IPS-20b (cell line): ENCODE measurements around the gene REXO4.
"Not testable (repeated sequence)": the region's sequence is repeated elsewhere in the genome, so short reads cannot be mapped to it uniquely, and the experiment has no call there.

Experiments used
- H3K27ac ChIP-seq: one replicate; pipeline ENCODE4 v1.5.1; 2013; ENCODE audit warnings: low read length
- H3K27me3 ChIP-seq: 2 replicates; pipeline ENCODE4 v1.6.1; 2013; ENCODE audit warnings: mild to moderate bottlenecking, low read length, inconsistent platforms; ENCODE audit not compliant: insufficient read depth
- H3K36me3 ChIP-seq: 2 replicates; pipeline ENCODE4 v1.6.1; 2013; ENCODE audit warnings: low read depth, mild to moderate bottlenecking, inconsistent platforms, low read length, moderate library complexity; ENCODE audit not compliant: insufficient read depth
- H3K4me1 ChIP-seq: 2 replicates; pipeline ENCODE4 v1.6.1; 2013; ENCODE audit warnings: mild to moderate bottlenecking, control low read depth, inconsistent platforms, low read length, moderate library complexity; ENCODE audit not compliant: insufficient read depth
- H3K4me3 ChIP-seq: 2 replicates; pipeline ENCODE4 v1.5.1; 2013; ENCODE audit warnings: mild to moderate bottlenecking, low read length, inconsistent platforms
- H3K9ac ChIP-seq: 2 replicates; pipeline ENCODE4 v1.6.1; 2013; ENCODE audit warnings: low read depth, mild to moderate bottlenecking, inconsistent platforms, low read length, moderate library complexity
- H3K9me3 ChIP-seq: 2 replicates; pipeline ENCODE4 v1.6.1; 2013; ENCODE audit warnings: mild to moderate bottlenecking, low read depth, low read length, inconsistent platforms; ENCODE audit not compliant: insufficient read depth

Gene REXO4

DNA sequence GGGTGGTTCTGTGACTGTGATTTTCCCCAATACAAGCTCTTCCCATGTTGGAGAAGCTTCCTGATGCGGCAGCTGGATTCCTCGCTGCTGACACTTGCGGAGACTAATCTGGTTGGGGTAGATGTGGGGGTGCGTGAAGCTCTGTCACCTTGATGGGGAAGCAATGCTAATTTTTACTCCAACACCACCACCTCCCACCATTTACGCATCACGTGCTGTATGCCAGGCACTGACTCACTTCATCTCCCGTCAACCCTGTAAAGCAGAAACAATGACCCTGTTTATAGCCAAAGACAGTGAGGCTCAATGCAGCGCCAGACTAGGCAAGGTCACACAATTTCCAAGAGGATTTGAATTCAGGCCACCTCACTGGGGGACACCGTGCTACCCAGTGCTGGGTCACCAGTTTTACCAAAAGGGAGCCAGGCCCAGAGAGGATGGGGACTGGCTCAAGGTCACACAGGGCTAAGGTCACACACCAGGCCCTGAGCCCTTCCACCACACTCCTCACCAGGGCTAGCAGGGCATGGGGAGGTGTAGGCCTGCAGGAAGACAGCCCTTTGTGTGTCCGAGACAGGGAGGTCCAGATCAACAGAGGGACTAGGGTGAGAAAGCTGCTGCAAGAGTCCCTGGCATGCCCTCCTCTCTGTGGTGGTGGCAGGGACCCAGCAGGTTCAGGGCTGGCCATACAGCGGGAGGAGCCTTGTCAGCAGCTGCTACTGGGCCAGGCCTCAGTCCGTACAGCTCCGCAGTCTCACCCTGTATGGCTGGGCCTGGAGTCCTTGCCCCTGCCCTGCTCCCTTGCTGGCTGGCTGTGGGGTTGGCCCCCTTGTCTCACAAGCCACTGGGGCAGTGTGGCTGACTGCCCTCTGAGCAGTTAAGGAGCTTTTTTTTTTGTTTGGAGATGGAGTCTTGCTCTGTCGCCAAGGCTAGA is 38.4 kb downstream of the REXO4 start:
- Histone ChIP-seq H3K9me3 (no peaks in the 10 kb centered on the region), H3K27ac (no peak overlapping the region), H3K4me3 (no peak overlapping the region), H3K9ac (no peak overlapping the region), H3K27me3 (peaks cover 11% of the 10 kb centered on the region), H3K4me1 (peaks cover 4% of the 10 kb centered on the region; the same call in 1 of the 2 replicates), H3K36me3 (no peaks in the 10 kb centered on the region)

DNA sequence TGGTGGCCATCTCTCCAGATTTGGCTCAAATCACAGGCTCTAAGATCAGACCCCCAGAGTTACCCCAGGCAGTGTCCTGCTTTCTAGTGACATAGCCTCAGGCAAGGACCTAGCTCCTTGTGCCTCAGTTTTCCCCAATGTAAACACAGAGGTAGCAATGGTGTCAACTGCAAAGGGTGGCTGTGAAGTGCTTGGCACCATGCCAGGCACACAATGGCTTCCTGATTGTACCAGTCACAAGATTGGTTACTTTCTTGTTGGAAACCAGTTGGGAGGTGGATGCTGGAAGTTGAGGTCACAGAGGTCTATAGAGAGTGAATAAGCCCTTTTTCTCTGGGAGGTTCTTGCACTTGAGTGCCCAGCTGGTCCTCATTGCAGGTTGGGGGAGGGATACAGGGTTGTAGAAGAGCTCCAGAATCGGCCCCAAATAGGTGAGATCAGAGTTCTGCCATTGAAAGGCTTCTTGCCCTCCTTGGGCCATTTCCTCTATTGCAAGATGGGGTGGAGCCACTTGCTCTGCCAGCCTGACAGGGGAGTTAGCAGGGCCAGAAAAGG is 39.3 kb downstream of the REXO4 start:
- no peak overlapping the region for H3K27ac ChIP-seq
- H3K9me3 ChIP-seq = no peaks in the 10 kb centered on the region
- peaks cover 11% of the 10 kb centered on the region for H3K27me3 ChIP-seq
- peaks cover 4% of the 10 kb centered on the region; the same call in 1 of the 2 replicates for H3K4me1 ChIP-seq
- no peaks in the 10 kb centered on the region; the same call in 1 of the 2 replicates for H3K36me3 ChIP-seq
- no peak overlapping the region for H3K9ac ChIP-seq
- no peak overlapping the region for H3K4me3 ChIP-seq

DNA sequence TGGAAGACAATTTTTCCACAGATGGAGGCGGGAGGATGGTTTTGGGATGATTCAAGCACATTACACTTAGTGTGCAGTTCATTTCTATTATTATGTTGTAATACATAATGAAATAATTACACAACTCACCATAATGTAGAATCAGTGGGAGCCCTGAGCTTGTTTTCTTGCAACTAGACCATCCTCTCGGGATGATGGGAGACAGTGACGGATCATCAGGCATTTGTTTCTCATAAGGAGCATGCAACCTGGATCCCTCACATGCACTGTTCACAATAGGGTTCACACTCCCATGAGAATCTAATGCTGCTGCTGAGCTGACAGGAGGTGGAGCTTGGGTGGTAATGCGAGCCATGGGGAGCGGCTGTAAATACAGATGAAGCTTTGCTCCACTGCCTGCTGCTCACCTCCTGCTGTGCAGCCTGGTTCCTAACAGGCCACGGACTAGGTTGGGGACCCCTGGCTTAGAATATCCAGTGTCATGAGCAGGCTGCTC is 40.0 kb downstream of the REXO4 start:
- no peaks in the 10 kb centered on the region for H3K9me3 ChIP-seq
- H3K4me1 ChIP-seq = peaks cover 4% of the 10 kb centered on the region
- peaks cover 7% of the 10 kb centered on the region for H3K36me3 ChIP-seq
- H3K9ac ChIP-seq = no peak overlapping the region
- no peak overlapping the region for H3K27ac ChIP-seq
- no peak overlapping the region for H3K4me3 ChIP-seq
- peaks cover 11% of the 10 kb centered on the region for H3K27me3 ChIP-seq

DNA sequence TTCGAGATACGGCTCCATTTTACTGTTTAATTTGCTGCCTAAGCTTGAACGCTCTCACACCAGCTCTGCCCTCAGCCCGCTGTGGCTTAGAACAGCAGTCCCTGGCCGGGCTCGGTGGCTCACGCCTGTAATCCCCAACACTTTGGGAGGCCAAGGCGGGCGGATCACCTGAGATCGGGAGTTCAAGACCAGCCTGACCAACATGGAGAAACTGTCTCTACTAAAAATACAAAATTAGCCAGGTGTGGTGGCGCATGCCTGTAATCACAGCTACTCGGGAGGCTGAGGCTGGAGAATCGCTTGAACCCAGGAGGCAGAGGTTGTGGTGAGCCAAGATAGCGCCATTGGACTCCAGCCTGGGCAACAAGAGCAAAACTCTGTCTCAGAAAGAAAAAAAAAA is 40.5 kb downstream of the REXO4 start:
- Histone ChIP-seq H3K27me3 (peaks cover 11% of the 10 kb centered on the region), H3K36me3 (peaks cover 12% of the 10 kb centered on the region)
- H3K27ac ChIP-seq, H3K4me3 ChIP-seq, H3K9ac ChIP-seq, H3K9me3 ChIP-seq, H3K4me1 ChIP-seq: not testable (repeated sequence)

DNA sequence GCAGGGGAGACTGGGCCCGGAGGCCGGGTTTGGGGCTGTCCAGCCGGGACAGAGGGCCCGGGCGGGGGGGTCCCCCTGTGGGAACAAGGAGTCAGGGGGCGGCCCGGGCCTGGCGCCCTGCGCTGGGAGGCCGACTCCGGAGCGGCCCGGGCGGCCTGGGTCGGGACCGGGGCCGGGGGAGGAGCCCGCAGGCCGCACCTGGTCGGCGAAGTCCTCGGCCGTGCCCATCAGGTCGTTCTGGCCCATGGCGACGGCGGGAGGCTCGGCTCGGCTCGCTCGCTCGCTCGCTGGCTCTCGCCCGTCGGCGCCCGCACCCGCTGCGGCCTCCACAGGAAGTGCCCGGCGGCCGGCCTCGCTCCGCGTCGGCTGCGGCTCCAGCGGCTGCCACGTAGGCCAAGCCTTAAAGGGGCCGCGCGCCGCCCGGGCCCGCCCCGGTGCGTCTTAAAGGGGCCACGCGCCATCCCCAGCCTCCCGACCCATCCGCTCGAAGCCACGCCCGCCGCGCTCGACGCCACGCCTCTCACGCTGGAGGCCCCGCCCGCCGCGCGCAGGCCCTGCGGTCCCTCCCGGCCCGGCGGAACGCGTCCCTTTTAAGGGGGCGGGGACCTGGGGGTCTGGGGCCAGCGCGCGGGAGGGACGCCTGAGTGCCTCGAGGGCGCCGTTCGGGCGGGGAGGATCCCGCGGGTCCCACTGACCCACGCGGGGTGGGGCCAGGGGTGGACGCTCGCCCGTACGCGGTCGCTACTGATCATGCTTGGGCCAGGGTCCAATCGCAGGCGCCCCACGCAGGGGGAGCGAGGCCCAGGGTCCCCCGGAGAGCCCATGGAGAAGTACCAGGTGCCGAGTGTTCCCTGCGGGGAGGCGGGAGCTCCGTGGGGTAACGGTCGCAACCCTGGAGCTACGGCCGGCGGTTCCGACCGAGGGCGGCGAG is 41.8 kb downstream of the REXO4 start, which contains the start of the genes STKLD1 and SURF4:
TSS of gene STKLD1 (plus strand) at position 643 of the 931 bp plus-strand sequence. CDS start at position 751, 108 bp downstream.
TSS of gene SURF4 (minus strand) at position 337 of the 931 bp plus-strand sequence. CDS start at position 246, 91 bp downstream.
- H3K4me3 ChIP-seq = peak within 1 kb of the TSS; percentile 90
- no peaks in the 10 kb centered on the region for H3K9me3 ChIP-seq
- H3K9ac ChIP-seq = peak within 1 kb of the TSS; percentile 77
- H3K36me3 ChIP-seq = peaks cover 22% of the 10 kb centered on the region
- peaks cover 11% of the 10 kb centered on the region for H3K27me3 ChIP-seq
- H3K4me1 ChIP-seq = peaks cover 4% of the 10 kb centered on the region
- no peak within 1 kb of the TSS for H3K27ac ChIP-seq

DNA sequence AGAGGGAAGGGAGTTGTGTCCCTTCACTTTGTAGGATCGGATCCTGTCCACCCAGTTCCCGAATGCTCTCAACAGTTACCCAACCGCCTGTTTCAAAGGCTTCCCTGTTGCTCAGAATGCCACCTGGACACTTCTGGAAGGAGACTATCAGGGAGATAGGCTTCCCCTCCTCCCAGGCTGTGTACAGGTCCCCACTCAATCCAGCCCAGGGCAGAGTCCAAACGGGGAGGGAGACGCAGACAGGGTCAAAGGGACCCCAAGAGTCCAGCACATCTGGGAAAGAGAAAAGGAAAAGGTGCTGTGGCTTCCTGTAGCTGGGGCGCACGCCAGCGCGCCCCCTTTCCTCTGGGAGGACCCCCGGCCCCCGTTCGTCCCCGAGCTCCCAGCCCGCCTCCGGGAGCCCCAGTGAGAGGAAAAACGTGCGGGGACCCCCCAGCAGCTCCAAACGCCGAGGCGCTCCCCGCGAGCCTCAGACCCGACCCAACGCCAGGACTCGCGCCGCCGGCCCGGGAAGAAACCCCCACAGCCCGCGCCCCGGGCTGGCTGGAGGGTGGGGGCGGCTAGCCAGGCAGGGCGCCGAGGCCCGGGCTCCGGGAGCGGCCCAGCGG is 42.6 kb downstream of the REXO4 start:
- Histone ChIP-seq H3K27me3 (peaks cover 11% of the 10 kb centered on the region), H3K4me3 (peak overlapping the region; percentile 90), H3K9ac (peak overlapping the region; percentile 77), H3K4me1 (peaks cover 4% of the 10 kb centered on the region), H3K9me3 (no peaks in the 10 kb centered on the region), H3K27ac (no peak overlapping the region), H3K36me3 (peaks cover 30% of the 10 kb centered on the region)

DNA sequence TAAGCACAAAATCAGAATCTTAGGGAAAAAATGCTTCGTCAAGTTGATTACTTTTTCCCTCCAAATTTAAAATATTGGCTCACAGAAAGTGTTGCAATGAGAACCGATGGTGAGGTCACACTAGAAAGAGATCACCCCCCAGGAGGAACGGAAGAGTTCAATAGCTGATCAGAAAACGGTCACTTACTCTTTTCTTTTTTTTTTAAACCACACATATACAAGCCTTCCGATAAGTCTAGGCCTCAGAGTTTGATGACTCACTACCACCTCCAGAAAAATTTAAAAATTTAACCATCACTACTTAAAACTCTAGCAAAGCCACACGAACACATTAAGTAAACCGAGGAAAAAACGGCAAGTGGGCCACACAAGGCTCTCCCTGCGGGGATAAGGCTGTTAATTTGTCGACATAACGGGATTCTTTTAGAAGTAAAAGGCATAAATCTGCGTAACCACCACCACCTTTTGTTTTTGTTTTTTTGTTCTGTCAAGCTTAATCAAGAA is 43.1 kb downstream of the REXO4 start:
- Histone ChIP-seq H3K27ac (no peak overlapping the region), H3K9me3 (no peaks in the 10 kb centered on the region), H3K4me1 (peaks cover 4% of the 10 kb centered on the region), H3K4me3 (peak overlapping the region; percentile 90), H3K9ac (peak overlapping the region; percentile 77), H3K36me3 (peaks cover 36% of the 10 kb centered on the region), H3K27me3 (peaks cover 11% of the 10 kb centered on the region)

DNA sequence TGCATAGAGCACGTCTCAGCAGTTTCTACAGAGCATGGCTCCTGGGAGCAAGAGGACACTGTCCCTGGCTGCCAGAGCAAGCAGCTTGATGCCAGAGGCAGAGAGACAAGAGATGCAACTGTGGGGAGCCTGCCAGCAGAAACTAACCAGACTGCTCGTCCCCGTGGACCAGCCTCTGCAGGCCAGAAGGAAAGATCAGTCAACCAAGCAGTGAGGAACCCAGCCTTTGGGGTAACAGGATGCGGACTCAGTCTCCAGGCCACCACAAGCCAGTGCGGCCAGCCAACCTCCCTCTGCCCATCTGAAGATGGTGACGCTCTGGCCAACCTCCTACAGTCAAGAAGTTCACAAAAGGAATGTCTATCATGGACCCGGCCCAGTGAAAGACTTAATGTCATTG is 45.7 kb downstream of the REXO4 start:
- Histone ChIP-seq H3K9me3 (no peaks in the 10 kb centered on the region), H3K27me3 (peaks cover 9% of the 10 kb centered on the region), H3K4me1 (peaks cover 4% of the 10 kb centered on the region), H3K36me3 (peaks cover 59% of the 10 kb centered on the region), H3K4me3 (no peak overlapping the region), H3K27ac (no peak overlapping the region), H3K9ac (no peak overlapping the region)

DNA sequence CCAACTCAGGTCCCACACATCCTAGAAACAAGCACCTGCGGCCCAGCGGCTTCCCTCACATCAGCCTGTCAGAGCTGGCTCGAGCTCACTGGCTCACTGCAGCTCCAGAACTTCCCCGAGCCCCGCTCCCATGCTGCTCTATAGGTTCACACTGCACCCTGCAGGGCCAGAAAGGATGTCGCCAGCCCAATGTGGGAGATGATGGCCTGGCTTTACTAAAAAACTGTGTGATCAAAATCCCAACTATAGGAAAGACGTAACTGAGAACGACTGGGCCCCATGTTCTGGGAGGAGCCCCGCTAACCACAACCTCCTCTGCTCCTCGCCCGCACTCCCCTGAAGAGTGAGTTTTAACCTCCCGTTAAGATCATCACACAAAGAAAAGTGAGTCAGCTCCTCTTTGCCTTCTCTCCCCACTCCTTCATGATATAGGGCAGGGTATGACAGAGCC is 46.5 kb downstream of the REXO4 start:
- H3K9ac ChIP-seq = no peak overlapping the region
- no peak overlapping the region for H3K4me3 ChIP-seq
- peaks cover 67% of the 10 kb centered on the region for H3K36me3 ChIP-seq
- H3K4me1 ChIP-seq = peaks cover 4% of the 10 kb centered on the region
- no peaks in the 10 kb centered on the region; the same call in 1 of the 2 replicates for H3K27me3 ChIP-seq
- no peak overlapping the region for H3K27ac ChIP-seq
- H3K9me3 ChIP-seq = no peaks in the 10 kb centered on the region

DNA sequence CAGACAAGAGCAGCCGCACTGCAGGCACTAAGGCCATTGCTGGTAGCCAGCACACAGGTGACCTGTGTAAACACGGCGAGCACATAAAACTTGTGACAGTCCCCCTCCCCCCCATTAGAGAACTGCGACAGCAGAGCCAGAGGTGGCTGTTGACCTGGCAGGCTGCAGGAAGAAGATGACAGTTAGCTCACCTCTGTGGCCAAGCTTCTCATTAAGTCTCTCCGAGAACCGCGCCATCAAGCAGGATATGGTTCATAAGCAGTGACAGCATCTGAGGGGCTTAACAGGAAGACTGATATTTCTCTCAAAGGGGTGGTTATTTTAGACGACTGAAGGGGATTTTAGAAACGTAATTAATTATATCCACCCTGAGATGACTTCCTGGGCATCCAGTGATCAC is 47.1 kb downstream of the REXO4 start:
- no peak overlapping the region for H3K9ac ChIP-seq
- peaks cover 4% of the 10 kb centered on the region for H3K4me1 ChIP-seq
- H3K9me3 ChIP-seq = no peaks in the 10 kb centered on the region
- H3K4me3 ChIP-seq = no peak overlapping the region
- H3K27ac ChIP-seq = no peak overlapping the region
- peaks cover 73% of the 10 kb centered on the region for H3K36me3 ChIP-seq
- H3K27me3 ChIP-seq = no peaks in the 10 kb centered on the region
